GM19099 (cell line): ENCODE measurements around the gene PPP1R9B.

Source experiments
- POLR2A ChIP-seq: IDR thresholded peaks from 3 replicates; pipeline ENCODE4 v1.6.1; 2011; ENCODE audit warnings: low read depth; ENCODE audit not compliant: insufficient read length; ENCODE audit errors: extremely low read depth

PPP1R9B gene

DNA sequence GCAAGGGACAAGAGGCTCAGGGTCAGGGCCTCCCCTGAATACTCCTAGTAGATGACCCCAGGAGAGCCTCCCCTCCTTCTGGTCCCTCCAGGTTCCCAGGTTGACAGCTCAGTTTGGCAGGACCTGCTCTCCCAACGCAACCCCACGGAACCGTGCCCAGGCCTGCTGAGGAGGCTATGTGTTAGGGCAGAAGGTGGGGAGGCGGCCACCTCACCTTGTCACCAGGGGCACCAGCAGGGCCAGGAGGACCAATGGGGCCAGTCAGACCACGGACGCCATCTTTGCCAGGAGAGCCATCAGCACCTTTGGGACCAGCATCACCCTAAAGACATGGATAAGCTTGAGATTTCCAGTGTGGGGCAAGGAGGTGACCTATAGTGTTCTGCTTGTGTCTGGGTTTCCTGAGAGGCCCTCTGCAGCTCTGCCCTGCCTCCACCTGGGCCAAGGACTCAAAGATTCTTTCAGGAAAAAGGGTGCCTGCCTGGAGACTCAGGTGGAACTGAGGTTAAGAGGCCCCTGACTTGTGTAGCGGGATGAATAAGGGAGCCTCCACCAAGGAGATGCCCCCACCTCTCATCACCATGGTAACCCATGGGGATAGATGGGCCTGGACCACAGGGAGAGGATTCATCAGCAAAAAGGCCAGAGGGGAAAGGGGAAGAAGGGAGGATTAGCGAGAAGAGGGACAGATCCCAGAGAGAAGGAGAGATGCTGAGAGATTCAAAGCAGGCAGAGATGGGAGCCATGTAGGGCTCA is 40.3 kb upstream of the PPP1R9B start:
- TF ChIP-seq POLR2A: no peak

DNA sequence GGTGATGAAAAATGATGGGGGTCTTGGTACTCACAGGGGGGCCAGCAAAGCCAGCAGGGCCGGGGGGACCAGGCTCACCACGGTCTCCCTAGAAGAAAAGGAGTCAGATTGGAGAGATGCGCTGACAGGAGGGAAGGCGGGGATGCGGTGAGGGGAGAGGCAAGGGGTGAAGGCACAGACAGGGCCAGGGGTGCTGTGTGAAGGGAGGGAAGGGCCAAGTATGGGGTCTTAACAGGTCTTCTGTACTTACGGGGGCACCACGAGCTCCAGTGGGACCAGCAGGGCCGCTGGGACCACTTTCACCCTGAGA is 39.8 kb upstream of the PPP1R9B start:
- TF ChIP-seq POLR2A: no peak

DNA sequence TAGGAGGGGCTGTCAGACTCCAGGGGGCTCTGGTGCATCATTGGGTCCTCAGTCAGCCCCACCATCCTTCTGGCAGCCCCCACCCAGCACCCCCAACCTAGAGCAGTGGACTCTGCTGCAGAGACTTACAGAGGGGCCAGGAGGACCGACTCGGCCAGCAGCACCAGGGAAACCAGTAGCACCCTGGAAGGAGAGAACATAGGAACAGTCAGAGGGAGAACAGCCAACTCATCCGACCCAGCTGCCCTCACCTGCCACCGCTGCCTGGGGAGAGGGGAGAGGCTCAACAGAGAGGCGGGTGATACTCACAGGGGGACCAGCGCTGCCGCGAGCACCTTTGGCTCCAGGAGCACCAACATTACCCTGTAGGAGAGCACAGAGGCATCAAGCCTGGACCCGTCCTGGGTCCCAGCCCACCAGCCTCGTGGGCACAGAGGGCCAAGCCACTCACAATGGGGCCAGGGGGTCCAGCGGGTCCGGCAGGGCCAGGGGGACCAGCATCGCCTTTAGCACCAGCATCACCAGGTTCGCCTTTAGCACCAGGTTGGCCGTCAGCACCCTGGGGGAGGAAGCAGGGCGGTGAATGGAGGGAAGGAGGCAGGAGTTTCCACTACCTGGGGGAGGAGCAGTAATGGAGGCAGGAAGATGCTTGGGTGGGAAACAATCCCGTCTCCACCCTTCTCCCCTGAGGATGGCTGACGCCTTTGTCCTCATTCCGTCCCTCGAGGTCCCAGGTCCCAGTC is 39.2 kb upstream of the PPP1R9B start:
- TF ChIP-seq POLR2A: no peak

DNA sequence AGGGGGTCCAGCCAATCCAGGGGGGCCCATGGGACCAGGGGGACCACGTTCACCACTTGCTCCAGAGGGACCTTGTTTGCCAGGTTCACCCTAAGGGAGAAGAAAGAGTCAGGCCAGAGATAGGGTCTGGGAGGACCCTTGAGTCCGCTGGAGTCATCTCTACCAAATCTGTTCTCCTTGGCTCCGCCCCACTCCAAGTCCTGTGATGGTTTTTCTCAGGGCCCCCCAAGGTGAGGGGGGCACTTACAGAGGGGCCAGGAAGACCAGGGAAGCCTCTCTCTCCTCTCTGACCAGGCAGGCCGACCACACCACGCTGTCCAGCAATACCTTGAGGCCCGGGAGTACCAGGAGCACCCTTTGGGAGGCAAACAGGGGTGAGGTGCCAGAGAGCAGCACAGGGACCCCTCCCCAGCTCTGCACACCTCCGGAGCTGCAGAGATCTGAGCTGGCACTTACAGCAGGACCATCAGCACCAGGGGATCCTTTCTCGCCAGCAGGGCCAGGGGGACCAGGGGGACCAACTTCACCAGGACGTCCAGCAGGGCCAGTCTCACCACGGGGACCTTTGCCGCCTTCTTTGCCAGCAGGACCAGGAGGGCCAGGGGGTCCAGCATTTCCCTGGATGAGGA is 38.6 kb upstream of the PPP1R9B start:
- no peak for TF ChIP-seq POLR2A

DNA sequence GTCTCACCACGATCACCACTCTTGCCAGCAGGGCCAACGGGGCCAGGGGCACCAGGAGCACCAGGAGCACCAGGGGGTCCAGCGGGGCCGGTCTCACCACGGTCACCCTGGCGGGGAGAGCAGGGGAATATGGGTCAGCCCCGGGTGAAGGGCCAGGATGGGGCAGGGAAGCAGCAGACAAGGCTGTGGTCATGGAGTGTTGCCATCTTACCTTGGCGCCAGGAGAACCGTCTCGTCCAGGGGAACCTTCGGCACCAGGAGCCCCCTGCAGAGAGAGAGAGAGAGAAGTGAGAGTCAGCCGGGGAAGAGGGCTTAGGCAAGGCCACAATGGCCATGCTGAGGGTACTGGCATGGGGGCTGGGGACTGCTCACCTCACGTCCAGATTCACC is 38.0 kb upstream of the PPP1R9B start:
- TF ChIP-seq POLR2A: no peak

DNA sequence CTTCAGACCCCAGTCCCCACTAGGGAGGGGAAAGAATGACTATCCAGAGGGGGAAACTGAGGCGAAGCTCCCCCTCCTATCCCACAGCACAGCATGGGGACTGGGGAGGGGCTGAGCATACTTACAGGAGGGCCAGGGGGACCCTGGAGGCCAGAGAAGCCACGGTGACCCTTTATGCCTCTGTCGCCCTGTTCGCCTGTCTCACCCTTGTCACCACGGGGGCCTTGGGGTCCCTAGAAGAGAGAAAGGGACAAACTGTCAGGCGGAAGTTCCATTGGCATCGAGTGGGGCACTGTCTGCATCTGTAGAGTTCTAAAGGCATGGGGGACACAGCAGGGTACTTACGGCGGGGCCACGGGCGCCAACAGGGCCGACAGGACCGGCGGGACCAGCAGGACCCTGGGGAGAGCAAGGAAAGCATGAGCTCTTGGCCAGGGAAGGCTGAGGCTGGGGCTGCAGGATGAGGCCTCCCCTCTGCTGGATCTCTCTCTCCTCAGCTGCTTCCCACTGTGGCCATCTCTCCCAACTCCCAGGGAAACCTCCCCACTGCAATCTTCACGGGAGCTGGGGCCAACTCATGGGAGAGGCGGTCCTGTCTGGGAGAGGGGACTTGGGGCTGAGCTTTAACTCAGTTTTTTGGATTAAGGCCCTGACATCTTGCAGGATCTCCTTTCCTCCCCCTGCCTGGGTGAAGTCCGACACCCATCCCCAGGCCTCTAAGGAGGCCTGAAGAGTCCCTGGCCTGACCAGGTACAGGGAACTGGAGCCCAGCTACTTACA is 37.5 kb upstream of the PPP1R9B start:
- no peak for TF ChIP-seq POLR2A

DNA sequence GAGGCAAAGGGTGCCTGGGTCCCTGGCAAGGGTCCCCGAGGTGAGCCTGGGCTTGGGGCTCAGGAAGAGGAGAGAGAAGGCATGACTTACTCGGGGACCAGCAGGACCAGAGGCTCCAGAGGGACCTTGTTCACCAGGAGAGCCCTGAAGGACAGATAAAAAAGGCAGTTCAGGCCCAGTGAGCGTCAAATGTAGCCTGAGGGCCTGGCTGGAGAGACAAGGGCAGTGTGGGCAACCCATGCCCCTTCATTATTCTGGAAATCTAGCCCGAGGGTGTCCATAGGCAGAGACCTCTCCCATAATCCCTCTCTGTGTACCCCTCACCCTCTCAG is 36.9 kb upstream of the PPP1R9B start:
- no peak for TF ChIP-seq POLR2A

DNA sequence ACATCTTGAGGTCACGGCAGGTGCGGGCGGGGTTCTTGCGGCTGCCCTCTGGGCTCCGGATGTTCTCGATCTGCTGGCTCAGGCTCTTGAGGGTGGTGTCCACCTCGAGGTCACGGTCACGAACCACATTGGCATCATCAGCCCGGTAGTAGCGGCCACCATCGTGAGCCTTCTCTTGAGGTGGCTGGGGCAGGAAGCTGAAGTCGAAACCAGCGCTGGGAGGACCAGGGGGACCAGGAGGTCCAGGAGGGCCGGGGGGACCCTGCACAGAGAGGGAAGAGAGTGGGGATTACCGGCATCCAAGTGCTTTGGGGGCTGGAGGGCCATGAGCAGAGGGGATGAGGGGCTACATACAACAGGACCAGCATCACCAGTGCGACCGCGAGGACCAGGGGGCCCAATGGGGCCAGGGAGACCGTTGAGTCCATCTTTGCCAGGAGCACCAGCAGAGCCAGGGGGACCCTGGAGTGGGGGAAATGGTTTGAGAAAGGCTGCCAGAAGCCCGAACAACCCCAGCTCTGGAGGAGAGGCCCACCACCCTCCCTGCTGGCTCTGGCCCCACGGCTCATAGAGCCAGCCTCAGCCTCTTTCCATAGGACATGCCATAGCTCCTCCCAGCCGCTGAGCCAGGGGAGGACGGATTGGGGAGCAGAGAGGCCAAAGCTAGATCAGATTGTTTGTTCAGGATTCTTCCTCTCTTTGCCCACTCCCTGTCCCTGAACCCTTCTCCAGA is 36.4 kb upstream of the PPP1R9B start:
- no peak for TF ChIP-seq POLR2A

DNA sequence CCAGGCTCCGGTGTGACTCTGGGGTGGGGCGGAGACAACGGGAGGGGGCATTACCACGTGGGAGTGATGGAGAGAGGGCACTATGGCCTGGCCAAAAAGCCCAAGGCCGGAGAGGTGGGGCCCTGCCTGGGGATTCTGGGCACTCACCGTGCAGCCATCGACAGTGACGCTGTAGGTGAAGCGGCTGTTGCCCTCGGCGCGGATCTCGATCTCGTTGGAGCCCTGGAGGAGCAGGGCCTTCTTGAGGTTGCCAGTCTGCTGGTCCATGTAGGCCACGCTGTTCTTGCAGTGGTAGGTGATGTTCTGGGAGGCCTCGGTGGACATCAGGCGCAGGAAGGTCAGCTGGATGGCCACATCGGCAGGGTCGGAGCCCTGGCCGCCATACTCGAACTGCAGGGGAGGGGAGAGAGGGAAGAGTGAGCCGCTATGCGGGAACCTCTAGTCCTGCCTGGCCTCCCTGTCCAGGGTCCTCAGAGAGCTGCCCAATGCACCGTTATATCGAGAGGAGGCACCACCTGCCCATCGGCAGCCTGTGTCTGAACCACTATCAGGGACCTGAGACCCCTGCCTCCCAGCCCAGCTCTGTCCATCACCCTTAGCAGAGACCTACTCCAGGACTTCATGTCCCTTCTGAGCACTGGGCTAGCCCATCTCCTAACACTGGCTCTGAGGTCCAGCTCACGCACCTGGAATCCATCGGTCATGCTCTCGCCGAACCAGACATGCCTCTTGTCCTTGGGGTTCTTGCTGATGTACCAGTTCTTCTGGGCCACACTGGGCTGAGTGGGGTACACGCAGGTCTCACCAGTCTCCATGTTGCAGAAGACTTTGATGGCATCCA is 35.4 kb upstream of the PPP1R9B start:
- no peak for TF ChIP-seq POLR2A

DNA sequence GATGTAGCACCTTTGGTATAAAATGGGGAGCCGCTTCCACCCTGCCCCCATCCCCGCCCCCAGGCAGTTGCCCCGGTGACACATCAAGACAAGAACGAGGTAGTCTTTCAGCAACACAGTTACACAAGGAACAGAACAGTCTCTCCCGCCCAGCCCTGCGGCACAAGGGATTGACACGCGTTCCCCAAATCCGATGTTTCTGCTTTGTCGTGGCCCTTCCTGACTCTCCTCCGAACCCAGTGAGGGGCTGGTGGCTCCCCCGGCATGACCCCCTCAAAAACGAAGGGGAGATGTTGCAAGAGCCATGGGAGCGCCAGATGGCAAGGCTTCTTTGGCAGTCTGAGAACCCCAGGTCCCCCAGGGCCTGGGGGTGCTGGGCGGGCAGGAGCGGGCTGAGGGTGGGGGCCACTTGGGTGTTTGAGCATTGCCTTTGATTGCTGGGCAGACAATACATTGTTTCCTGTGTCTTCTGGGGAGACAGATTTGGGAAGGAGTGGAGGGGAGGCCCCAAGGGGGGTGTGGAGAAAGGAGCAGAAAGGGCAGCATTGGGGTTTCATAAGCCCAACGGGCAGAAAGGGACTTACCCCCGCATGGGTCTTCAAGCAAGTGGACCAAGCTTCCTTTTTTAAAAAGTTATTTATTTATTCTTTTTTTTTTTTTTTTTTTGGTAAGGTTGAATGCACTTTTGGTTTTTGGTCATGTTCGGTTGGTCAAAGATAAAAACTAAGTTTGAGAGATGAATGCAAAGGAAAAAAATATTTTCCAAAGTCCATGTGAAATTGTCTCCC is 34.3 kb upstream of the PPP1R9B start:
- TF ChIP-seq POLR2A: no peak

DNA sequence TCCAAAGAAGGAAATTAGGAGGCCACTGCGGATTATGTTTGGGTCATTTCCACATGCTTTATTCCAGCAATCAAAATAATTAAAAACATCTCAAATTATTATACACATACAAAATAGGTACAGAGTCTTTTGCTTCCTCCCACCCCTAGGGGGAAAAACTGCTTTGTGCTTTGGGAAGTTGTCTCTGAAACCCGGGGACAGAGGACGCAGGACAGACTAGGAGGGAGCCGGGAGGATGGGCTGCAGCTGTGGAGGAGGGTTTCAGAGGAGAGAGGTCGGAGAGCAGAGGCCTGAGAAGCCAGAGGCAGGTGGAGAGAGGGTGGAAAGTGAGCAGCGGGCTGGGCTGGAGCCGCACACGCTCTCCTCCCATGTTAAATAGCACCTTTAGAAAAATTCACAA is 33.6 kb upstream of the PPP1R9B start:
- no peak for TF ChIP-seq POLR2A

DNA sequence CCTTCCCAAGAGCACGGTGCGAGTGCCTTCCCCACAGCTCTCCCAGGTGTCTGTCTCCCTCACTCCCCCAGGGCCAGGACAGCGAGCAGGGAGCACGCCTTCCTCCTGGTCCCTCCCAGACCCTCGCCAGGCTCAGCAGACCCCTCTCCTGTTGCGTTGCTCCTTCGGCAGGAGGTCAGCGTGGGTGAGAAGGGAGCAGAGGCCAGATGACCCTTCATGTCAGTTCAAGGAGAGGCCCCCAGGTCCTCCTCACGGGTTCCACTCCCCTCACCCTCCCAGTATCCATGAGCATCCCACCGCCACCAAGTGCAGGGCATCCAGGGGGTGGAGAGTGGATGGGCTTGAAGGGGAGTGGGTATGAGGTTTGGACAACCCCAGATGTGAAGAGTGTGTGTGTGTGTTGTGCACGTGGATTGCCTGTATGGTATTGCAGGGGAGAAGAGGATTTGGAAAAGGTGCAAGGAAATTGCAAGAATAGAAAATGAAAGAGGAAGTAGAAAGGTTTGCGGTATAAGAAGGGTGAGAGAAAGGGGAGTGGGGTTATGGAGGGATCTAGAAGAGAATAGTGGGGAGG is 33.0 kb upstream of the PPP1R9B start:
- TF ChIP-seq POLR2A: no peak
